Measurements from ENCODE around the gene PHTF1.

Gene PHTF1

GRCh38 chr1:113759333-113760101 lies at the start of gene PHTF1:
Gene PHTF1 (minus strand): TSS chr1:113759486. CDS start chr1:113758703, 783 bp downstream.
- DNase-seq: peak in 1 of 2 experiments; percentile 38

GRCh38 chr1:113808450-113809195 lies 49.3 kb upstream of the PHTF1 start:
- DNase-seq: no peak

GRCh38 chr1:113805639-113806038 lies 46.4 kb upstream of the PHTF1 start:
- no peak for DNase-seq

GRCh38 chr1:113805256-113805531 lies 45.9 kb upstream of the PHTF1 start:
- DNase-seq: no peak

- DNase-seq: no peak
Observed at GRCh38 chr1:113804421-113805255, 45.4 kb upstream of the PHTF1 start.

GRCh38 chr1:113802367-113803007 lies 43.2 kb upstream of the PHTF1 start:
- DNase-seq: no peak

- no peak for DNase-seq
Observed at GRCh38 chr1:113800487-113800886, 41.2 kb upstream of the PHTF1 start.

- no peak for DNase-seq
Observed at GRCh38 chr1:113797472-113797871, 38.2 kb upstream of the PHTF1 start.

- DNase-seq: no peak
Observed at GRCh38 chr1:113793878-113794834, 34.9 kb upstream of the PHTF1 start.

- no peak for DNase-seq
Observed at GRCh38 chr1:113792986-113793385, 33.7 kb upstream of the PHTF1 start.

GRCh38 chr1:113792471-113792870 lies 33.2 kb upstream of the PHTF1 start:
- no peak for DNase-seq

GRCh38 chr1:113788802-113789201 lies 29.5 kb upstream of the PHTF1 start:
- DNase-seq: no peak

GRCh38 chr1:113787663-113788062 lies 28.4 kb upstream of the PHTF1 start:
- no peak for DNase-seq

- DNase-seq: no peak
Observed at GRCh38 chr1:113786069-113786468, 26.8 kb upstream of the PHTF1 start.

- DNase-seq: no peak
Observed at GRCh38 chr1:113784104-113784779, 25.0 kb upstream of the PHTF1 start.

GRCh38 chr1:113783254-113784103 lies 24.2 kb upstream of the PHTF1 start:
- no peak for DNase-seq

- no peak for DNase-seq
Observed at GRCh38 chr1:113782406-113782805, 23.1 kb upstream of the PHTF1 start.

GRCh38 chr1:113780374-113781146 lies 21.3 kb upstream of the PHTF1 start:
- no peak for DNase-seq

- DNase-seq: no peak
Observed at GRCh38 chr1:113779542-113779941, 20.3 kb upstream of the PHTF1 start.
